IMR-90 (cell line): ENCODE measurements around the gene FLT3.

ENCODE experiments used
- CTCF ChIP-seq: conservative IDR thresholded peaks from 2 replicates; pipeline ENCODE4 v1.5.1; 2012; ENCODE audit warnings: mild to moderate bottlenecking, low read depth, low read length, improper control_type of control experiment
- RAD21 ChIP-seq: IDR thresholded peaks from 2 replicates; pipeline ENCODE4 v1.6.1; 2012; ENCODE audit warnings: low read length, improper control_type of control experiment

DNA sequence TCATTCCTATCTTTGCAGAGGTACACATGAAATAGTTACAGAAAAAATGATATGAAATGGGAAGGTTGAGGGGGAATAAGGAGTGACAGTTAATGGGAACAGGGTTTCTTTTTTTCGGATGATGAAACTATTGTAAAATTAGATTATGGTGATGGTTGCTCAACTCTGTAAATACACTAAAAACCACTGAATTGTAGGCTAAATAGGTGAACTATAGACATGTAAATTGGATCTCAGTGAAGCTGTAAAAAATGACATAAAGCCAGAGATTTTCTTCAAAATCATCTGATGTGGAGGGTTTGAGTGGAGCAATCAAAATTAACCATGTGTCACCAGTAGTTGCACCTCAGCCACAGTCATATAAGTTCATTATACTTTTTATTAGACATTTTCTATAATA lies 6.6 kb upstream of the FLT3 start:
- no peak for TF ChIP-seq RAD21
- TF ChIP-seq CTCF = no peak
